Stimulated activated naive CD8-positive, alpha-beta T cell treated with anti-CD3 and anti-CD28 coated beads, Interleukin-15, Interleukin-2, amounts not matched to agents 100 U/mL and 50 U/mL, for 24 hours (primary cell): ENCODE measurements around the gene NSUN2.
"Not testable (repeated sequence)": the region's sequence is repeated elsewhere in the genome, so short reads cannot be mapped to it uniquely, and the experiment has no call there.

ENCODE experiments used
- ATAC-seq: fragments of 150-1000 bp; cut with Tn5 transposase; one replicate; pipeline ENCODE4 v1.10.0; 2021
- DNase-seq: peaks from one replicate; pipeline ENCODE4 v3.0.0; 2021

Gene NSUN2

GRCh38 chr5:6582507-6583048, 50.3 kb downstream of the NSUN2 start:
- ATAC-seq = peak; percentile 4

GRCh38 chr5:6581559-6582426, 51.1 kb downstream of the NSUN2 start:
- DNase-seq (no peak), ATAC-seq (no peak)

More at GRCh38 chr5:6582507-6583048, 50.3 kb downstream of the NSUN2 start:
- DNase-seq = no peak

GRCh38 chr5:6581090-6581489, 51.8 kb downstream of the NSUN2 start:
- ATAC-seq = no peak
- DNase-seq = no peak

- DNase-seq = no peak
- no peak for ATAC-seq
Observed at GRCh38 chr5:6579535-6579934, 53.3 kb downstream of the NSUN2 start.

GRCh38 chr5:6578676-6579343, 54.0 kb downstream of the NSUN2 start:
- no peak for DNase-seq
- no peak for ATAC-seq

GRCh38 chr5:6576861-6577501, 55.9 kb downstream of the NSUN2 start:
- no peak for ATAC-seq
- no peak for DNase-seq

GRCh38 chr5:6574537-6575245, 58.2 kb downstream of the NSUN2 start:
- DNase-seq = no peak
- no peak for ATAC-seq

GRCh38 chr5:6574111-6574510, 58.7 kb downstream of the NSUN2 start:
- DNase-seq = no peak
- ATAC-seq = no peak

GRCh38 chr5:6573651-6574101, 59.2 kb downstream of the NSUN2 start:
- ATAC-seq (peak; percentile 29), DNase-seq (no peak)

GRCh38 chr5:6572825-6573380, 59.9 kb downstream of the NSUN2 start:
- ATAC-seq (no peak), DNase-seq (no peak)

GRCh38 chr5:6572086-6572824, 60.6 kb downstream of the NSUN2 start:
- ATAC-seq (no peak), DNase-seq (no peak)

GRCh38 chr5:6571607-6572006, 61.2 kb downstream of the NSUN2 start:
- DNase-seq, ATAC-seq: not testable (repeated sequence)

- DNase-seq (no peak), ATAC-seq (no peak)
Observed at GRCh38 chr5:6570530-6570929, 62.3 kb downstream of the NSUN2 start.

GRCh38 chr5:6568889-6569288, 64.0 kb downstream of the NSUN2 start:
- DNase-seq (no peak), ATAC-seq (no peak)

- no peak for DNase-seq
- no peak for ATAC-seq
Observed at GRCh38 chr5:6568383-6568782, 64.5 kb downstream of the NSUN2 start.

- DNase-seq (no peak), ATAC-seq (no peak)
Observed at GRCh38 chr5:6567835-6568234, 65.0 kb downstream of the NSUN2 start.

GRCh38 chr5:6567068-6567467, 65.8 kb downstream of the NSUN2 start:
- DNase-seq (no peak), ATAC-seq (no peak)

GRCh38 chr5:6565492-6565891, 67.4 kb downstream of the NSUN2 start:
- ATAC-seq = no peak

GRCh38 chr5:6557807-6558575, 74.9 kb downstream of the NSUN2 start:
- no peak for DNase-seq
- ATAC-seq = no peak

More at GRCh38 chr5:6565492-6565891, 67.4 kb downstream of the NSUN2 start:
- DNase-seq = no peak

- DNase-seq = no peak
- ATAC-seq = no peak
Observed at GRCh38 chr5:6556802-6557102, 76.1 kb downstream of the NSUN2 start.
